ENCODE measurements around the gene CYS1. TPM values are rescaled to one million over a fixed set of nuclear protein-coding genes. Genes with fewer than 3 reads are reported as not detected.

CYS1 gene
- total and polyA plus RNA-seq, 2 of the 8 experiments (the other 6 are each of a cell fraction or from before 2014, with no cell fraction given) = 0.09 to 0.13 TPM

GRCh38 chr2:10120877-10121574, 40.8 kb upstream of the CYS1 start (continued):
- TF ChIP-seq HDAC2 (IDR thresholded peaks at IDR 0.05; ENCODE audit: borderline replicate concordance in 1 of 2, low read depth in 2 of 2, low read length in 2 of 2) = no peak
- no peak for TF ChIP-seq CTBP2 (IDR thresholded peaks at IDR 0.05; ENCODE audit: borderline replicate concordance, insufficient read depth, insufficient read length, low read length)
- TF ChIP-seq TAF7 (optimal IDR thresholded peaks at IDR 0.05; ENCODE audit: borderline replicate concordance, low read depth, low read length) = no peak
- no peak for TF ChIP-seq NRF1 (IDR thresholded peaks at IDR 0.05; ENCODE audit: low read depth, low read length)
- no peak for TF ChIP-seq SIX5 (IDR thresholded peaks at IDR 0.05; ENCODE audit: low read depth, low read length)
- no peak for TF ChIP-seq GTF2F1 (IDR thresholded peaks at IDR 0.05; ENCODE audit: borderline replicate concordance, low read depth, low read length)
- no peak for TF ChIP-seq SRF (IDR thresholded peaks at IDR 0.05; ENCODE audit: low read depth, low read length)
- peak; percentile 39; the same call in 1 of the 2 replicates for TF ChIP-seq MAX (IDR thresholded peaks at IDR 0.05)
- TF ChIP-seq SAP30 (IDR thresholded peaks at IDR 0.05; ENCODE audit: insufficient read depth, insufficient replicate concordance, low read length) = peak; percentile 25
- no peak for TF ChIP-seq MAFK (IDR thresholded peaks at IDR 0.05; ENCODE audit: low read depth, low read length)
- no peak for TF ChIP-seq KDM5A (IDR thresholded peaks at IDR 0.05; ENCODE audit: low read length)
- no peak for TF ChIP-seq SP2 (IDR thresholded peaks at IDR 0.05; ENCODE audit: low read length)
- TF ChIP-seq BCL11A (IDR thresholded peaks at IDR 0.05; ENCODE audit: low read depth in 2 of 2, low read length in 2 of 2) = no peak
- TF ChIP-seq ATF3 (IDR thresholded peaks at IDR 0.05; ENCODE audit: insufficient read depth, low read depth, low read length) = no peak
- no peak for TF ChIP-seq CBX8 (IDR thresholded peaks at IDR 0.05; ENCODE audit: borderline replicate concordance, low read depth, low read length)

Data from H1 (cell line).